HL-60 (cell line): Measurements from ENCODE around the gene CCDC124.

Source experiments
- CTCF ChIP-seq: IDR thresholded peaks from one replicate; pipeline ENCODE4 v1.5.1; 2011; ENCODE audit warnings: low read length, control low read depth, inconsistent platforms; ENCODE audit not compliant: insufficient read depth
- POLR2AphosphoS5 ChIP-seq: IDR thresholded peaks from 2 replicates; pipeline ENCODE4 v1.6.1; 2012; ENCODE audit warnings: low read depth
- REST ChIP-seq: IDR thresholded peaks from 2 replicates; pipeline ENCODE4 v1.6.1; 2012; ENCODE audit warnings: low read depth; ENCODE audit not compliant: insufficient replicate concordance

GRCh38 chr19:17954401-17954800 is 21.6 kb downstream of the CCDC124 start:
- no peak for TF ChIP-seq CTCF
- no peak for TF ChIP-seq REST
- no peak for TF ChIP-seq POLR2AphosphoS5
